ENCODE data around the gene RBM34. TPM values are rescaled to one million over a fixed set of nuclear protein-coding genes. Genes with fewer than 3 reads are reported as not detected.
"Not testable (repeated sequence)": the region's sequence is repeated elsewhere in the genome, so short reads cannot be mapped to it uniquely, and the experiment has no call there.

The RBM34 gene
- total RNA-seq, 1 donor: 139 TPM

GRCh38 chr1:235093696-235094592 is 67.1 kb downstream of the RBM34 start:
- no peak overlapping the region for H3K4me3 ChIP-seq (ENCODE audit: low read length)

GRCh38 chr1:235093013-235093695 is 67.9 kb downstream of the RBM34 start:
- Histone ChIP-seq H3K4me1 (ENCODE audit: insufficient read depth, low read length) (no peaks in the 10 kb centered on the region), H3K4me3 (ENCODE audit: low read length) (no peak overlapping the region)

More at GRCh38 chr1:235093696-235094592, 67.1 kb downstream of the RBM34 start:
- Histone ChIP-seq H3K27me3 (ENCODE audit: insufficient read depth, low read length) (no peaks in the 10 kb centered on the region), H3K4me1 (ENCODE audit: insufficient read depth, low read length) (no peaks in the 10 kb centered on the region), H3K9me3 (ENCODE audit: low read depth, low read length) (no peaks in the 10 kb centered on the region)

GRCh38 chr1:235092415-235092814 is 68.6 kb downstream of the RBM34 start:
- not testable (repeated sequence) for H3K9me3 ChIP-seq (ENCODE audit: low read depth, low read length); H3K4me1 ChIP-seq (ENCODE audit: insufficient read depth, low read length); H3K4me3 ChIP-seq (ENCODE audit: low read length); H3K27me3 ChIP-seq (ENCODE audit: insufficient read depth, low read length)

More at GRCh38 chr1:235093013-235093695, 67.9 kb downstream of the RBM34 start:
- Histone ChIP-seq H3K9me3 (ENCODE audit: low read depth, low read length) (no peaks in the 10 kb centered on the region), H3K27me3 (ENCODE audit: insufficient read depth, low read length) (no peaks in the 10 kb centered on the region)

GRCh38 chr1:235092045-235092406 is 69.0 kb downstream of the RBM34 start:
- H3K4me3 ChIP-seq (ENCODE audit: low read length); H3K4me1 ChIP-seq (ENCODE audit: insufficient read depth, low read length); H3K9me3 ChIP-seq (ENCODE audit: low read depth, low read length); H3K27me3 ChIP-seq (ENCODE audit: insufficient read depth, low read length): not testable (repeated sequence)

GRCh38 chr1:235091319-235092044 is 69.6 kb downstream of the RBM34 start:
- H3K9me3 ChIP-seq (ENCODE audit: low read depth, low read length); H3K4me1 ChIP-seq (ENCODE audit: insufficient read depth, low read length); H3K4me3 ChIP-seq (ENCODE audit: low read length); H3K27me3 ChIP-seq (ENCODE audit: insufficient read depth, low read length): not testable (repeated sequence)

- Histone ChIP-seq H3K4me3 (ENCODE audit: low read length) (no peak overlapping the region), H3K27me3 (ENCODE audit: insufficient read depth, low read length) (no peaks in the 10 kb centered on the region), H3K4me1 (ENCODE audit: insufficient read depth, low read length) (no peaks in the 10 kb centered on the region), H3K9me3 (ENCODE audit: low read depth, low read length) (no peaks in the 10 kb centered on the region)
Measured at GRCh38 chr1:235090406-235091069, 70.5 kb downstream of the RBM34 start.

- no peaks in the 10 kb centered on the region for H3K27me3 ChIP-seq (ENCODE audit: insufficient read depth, low read length)
- H3K4me1 ChIP-seq (ENCODE audit: insufficient read depth, low read length): peaks cover 2% of the 10 kb centered on the region
- H3K4me3 ChIP-seq (ENCODE audit: low read length): no peak overlapping the region
- H3K9me3 ChIP-seq (ENCODE audit: low read depth, low read length): no peaks in the 10 kb centered on the region
Measured at GRCh38 chr1:235088907-235089306, 72.1 kb downstream of the RBM34 start.

GRCh38 chr1:235088430-235088829 is 72.6 kb downstream of the RBM34 start:
- no peak overlapping the region for H3K4me3 ChIP-seq (ENCODE audit: low read length)
- no peaks in the 10 kb centered on the region for H3K9me3 ChIP-seq (ENCODE audit: low read depth, low read length)
- no peaks in the 10 kb centered on the region for H3K27me3 ChIP-seq (ENCODE audit: insufficient read depth, low read length)
- peaks cover 7% of the 10 kb centered on the region for H3K4me1 ChIP-seq (ENCODE audit: insufficient read depth, low read length)

GRCh38 chr1:235087906-235088305 is 73.1 kb downstream of the RBM34 start:
- Histone ChIP-seq H3K4me3 (ENCODE audit: low read length) (no peak overlapping the region), H3K4me1 (ENCODE audit: insufficient read depth, low read length) (peaks cover 12% of the 10 kb centered on the region), H3K9me3 (ENCODE audit: low read depth, low read length) (no peaks in the 10 kb centered on the region), H3K27me3 (ENCODE audit: insufficient read depth, low read length) (no peaks in the 10 kb centered on the region)

- H3K4me1 ChIP-seq (ENCODE audit: insufficient read depth, low read length): peaks cover 24% of the 10 kb centered on the region
- not testable (repeated sequence) for H3K9me3 ChIP-seq (ENCODE audit: low read depth, low read length); H3K27me3 ChIP-seq (ENCODE audit: insufficient read depth, low read length); H3K4me3 ChIP-seq (ENCODE audit: low read length)
Measured at GRCh38 chr1:235085411-235086117, 75.5 kb downstream of the RBM34 start.

Other genes with a start within 250 kb of the RBM34 start
- 89.1 TPM for gene TOMM20, start 32.4 kb downstream of the RBM34 start, total RNA-seq
- 254 TPM for gene ARID4B, start 166.9 kb upstream of the RBM34 start, total RNA-seq
- gene GGPS1, start 167.3 kb upstream of the RBM34 start, total RNA-seq: 23.3 TPM
- 5.0 TPM for gene TBCE, start 206.2 kb upstream of the RBM34 start, total RNA-seq

Data from mononuclear cell (primary cell).